Stromal cell of bone marrow (primary cell): Measurements from ENCODE around the gene PPM1L.
"Not testable (repeated sequence)": the region's sequence is repeated elsewhere in the genome, so short reads cannot be mapped to it uniquely, and the experiment has no call there.

Experiments used
- DNase-seq: peaks from one replicate; pipeline ENCODE4 v3.0.0-alpha.2; 2012; ENCODE audit warnings: low read depth

PPM1L gene

DNA sequence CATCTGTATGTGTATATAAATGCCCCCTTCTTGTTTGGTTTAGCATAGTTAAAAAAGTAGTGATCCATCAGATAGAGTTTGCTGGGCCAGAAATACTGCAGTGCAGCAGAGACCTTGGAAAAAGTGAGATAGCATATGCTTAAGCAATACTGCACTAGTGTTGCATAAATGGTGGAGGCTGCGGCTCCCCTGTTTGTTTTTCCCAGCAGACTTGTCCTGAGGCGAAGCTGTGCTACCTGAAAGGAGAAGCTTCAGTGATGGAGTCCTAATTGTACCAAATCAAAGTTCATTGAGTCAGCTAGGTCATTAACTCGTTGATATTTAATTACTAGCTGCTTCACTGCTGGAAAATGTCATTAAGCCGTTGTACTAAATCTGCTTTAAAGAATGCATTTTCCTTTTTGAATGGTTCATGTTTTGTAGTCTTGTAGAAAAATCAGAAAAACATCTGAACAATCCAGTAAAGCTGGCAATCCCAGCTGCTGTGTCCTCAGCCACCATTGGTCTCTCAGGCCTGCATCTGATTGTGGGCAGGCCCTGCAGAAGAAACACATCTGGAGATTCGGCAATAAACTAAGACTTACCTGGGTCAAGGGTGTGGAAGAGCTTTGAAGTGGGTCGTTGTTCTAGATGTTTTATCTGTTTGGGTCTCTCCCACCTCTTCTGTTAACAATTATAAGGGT, 179.5 kb downstream of the PPM1L start:
- DNase-seq = no peak

DNA sequence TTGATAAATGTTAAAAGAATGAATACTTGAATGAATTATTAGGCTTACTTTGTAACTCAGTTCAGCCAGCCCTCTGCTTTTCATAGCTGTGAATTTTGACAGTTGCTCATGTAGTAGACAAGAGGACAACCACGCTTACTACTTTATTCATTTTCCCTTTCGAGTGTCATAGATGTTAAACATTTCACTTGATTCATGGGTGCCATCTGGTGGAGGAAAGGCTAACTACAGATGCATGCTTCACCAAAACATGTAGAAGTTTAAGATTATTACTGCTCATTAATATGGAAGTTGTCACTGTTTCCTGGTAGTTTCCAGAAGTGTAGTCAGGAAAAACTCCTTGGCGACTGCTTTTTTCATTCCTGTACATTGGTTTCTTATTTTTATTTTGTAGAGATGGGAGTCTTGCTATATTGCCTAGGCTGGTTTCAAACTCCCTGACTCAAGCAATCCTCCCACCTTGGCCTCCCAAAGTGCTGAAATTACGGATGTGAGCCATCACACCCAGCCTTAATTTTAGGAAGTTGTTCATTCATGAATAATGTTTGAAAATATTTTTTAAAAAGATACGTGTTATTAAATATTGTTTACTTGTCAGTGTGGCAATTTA, 186.0 kb downstream of the PPM1L start:
- peak; percentile 50 for DNase-seq

DNA sequence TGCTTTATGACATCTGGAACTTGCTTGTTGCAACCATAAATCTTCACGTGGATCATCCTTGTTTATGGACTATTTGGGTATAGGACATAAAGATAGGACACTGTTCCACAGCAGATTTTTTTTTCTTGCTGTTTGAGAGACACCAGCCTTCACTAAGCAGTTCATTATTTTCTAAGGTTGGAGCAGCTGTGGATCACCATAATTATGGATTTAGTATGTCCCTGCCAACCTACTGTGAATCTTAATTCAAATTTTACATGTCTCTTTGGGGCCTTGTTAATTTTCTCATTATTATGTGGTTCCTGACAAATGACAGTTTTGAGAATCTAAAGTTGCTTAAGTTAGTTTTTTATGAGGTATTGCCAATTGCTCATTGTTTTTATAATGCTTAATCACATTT, 188.0 kb downstream of the PPM1L start:
- no peak for DNase-seq

DNA sequence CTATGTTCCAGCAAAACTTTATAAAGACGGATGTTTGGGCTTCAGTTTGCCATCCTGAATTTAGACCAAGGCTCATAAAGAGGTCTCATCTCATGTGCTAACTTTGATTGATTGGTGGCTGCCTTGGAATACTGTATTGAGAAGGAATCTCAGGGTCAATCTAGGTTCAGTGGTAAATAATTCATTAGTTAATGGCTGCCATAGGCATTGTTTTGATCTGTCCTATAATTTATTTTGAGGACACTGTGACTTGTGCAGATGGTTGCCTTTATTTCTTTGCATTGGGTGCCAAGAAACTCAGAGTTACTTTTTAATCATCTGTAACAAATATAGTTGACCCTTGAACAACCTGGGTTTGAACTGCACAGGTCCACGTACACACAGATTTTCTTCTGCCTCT, 189.3 kb downstream of the PPM1L start:
- DNase-seq = no peak

DNA sequence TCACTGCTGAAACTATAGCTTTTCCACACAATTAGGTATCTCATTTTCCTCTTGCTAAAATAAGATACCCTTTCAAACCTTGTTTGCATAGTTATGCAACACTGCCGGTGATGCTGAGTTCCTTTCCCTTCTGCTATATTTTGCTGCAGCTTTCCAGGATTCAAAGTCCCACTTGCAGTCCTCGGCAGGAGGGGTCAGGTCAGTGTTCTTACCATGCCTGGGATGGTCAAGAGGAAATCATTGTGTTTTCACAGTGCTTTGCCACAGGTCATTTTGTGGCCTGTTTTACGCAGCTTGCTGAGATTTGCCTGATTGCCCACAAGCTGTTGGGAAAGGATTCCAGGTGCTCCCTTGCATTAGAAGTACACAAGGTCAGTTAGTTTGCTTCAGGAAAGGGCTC, 192.2 kb downstream of the PPM1L start:
- DNase-seq = no peak

DNA sequence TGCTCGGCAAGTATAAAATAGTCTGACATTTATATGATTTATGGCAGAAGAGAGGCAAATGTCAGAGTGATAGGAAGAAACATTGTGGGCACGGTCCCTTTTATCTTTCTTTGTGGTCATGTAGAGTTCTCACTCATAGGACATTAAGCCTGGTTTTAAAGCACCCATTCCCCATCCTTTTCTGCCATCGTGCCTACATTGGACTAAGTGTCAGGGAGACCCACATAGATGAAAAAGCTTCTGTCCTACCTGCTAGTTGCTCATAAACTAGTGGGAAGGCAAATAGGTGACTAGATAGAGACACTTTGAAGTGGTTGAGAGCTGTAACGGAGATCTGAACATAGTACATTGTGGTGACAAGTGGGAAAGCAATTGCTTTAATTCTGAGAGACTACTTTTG, 193.4 kb downstream of the PPM1L start:
- no peak for DNase-seq

DNA sequence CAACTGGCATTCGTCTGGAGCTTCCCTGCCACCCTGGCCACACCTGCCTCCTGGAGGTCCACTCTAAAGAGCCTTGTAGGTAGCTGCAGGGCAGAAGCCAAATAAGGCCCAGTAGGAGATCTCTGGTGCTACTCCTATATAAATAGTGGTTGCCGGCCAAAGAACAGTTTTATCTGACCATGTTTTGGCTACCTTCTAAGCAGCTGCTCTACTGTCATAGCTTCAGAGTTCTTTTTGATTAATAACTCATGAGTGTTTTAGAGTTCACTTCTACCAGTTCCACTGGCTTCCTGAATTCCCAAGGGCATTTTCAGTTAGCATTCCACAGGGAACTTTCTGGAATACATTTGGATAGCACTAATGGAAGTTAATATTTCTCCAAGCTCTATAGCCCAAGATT, 194.5 kb downstream of the PPM1L start:
- no peak for DNase-seq

DNA sequence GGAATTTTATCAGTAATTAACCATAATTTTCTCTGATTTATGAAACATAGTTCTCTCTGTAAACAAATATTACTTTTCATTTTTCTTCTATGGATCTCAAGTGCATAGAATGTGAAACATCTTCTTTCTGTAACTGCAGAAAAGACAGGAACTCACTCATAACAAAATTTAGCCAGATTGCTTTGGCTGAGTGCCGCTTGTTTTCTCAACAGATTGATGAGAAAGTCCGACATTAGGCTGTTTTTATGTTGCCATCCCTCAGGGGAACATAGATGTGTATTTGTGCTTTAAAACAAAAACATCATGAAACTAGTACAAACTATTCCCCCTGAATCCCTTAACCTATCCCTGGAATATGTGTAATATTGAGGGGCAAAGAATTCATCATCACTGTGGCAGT, 194.9 kb downstream of the PPM1L start:
- DNase-seq = no peak

DNA sequence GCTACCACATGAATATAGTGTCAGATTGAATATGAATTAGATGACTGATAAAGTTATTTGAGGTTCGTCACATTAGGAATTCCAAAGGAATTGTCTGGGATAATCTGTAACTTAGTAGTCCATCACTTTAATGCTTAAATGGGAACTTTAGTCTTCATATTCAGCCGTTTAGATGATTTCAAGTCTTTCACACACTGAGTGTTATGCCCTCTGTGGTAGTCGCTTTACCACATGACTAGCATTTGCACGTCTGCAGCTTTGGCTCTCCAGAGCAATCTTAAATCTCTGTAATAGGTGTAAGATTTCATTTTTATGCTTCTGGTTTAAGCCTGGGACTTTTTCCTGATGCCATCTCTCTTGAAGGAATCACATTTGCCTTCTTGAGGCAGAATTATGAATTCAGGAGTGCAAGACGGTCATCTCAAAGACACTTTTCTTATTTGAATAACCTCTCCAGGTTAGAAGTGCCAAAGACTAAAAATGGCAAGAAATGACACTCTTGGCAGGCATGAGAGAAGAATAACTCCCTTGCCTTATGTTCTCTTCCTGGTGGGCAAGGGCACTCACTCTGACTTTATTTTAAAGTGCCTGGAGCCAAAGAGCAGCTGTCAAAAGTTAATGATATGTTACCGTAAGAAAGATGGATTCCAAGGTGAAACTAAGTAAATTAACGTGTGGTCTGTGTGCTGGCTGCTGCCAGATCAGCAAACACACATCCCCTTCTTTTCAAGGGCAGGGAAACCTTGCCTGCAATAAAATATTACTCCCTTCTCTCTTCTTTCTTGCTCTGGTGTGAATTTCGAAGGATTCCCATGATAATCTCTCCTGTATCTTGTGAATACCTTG, 195.8 kb downstream of the PPM1L start:
- DNase-seq = no peak

DNA sequence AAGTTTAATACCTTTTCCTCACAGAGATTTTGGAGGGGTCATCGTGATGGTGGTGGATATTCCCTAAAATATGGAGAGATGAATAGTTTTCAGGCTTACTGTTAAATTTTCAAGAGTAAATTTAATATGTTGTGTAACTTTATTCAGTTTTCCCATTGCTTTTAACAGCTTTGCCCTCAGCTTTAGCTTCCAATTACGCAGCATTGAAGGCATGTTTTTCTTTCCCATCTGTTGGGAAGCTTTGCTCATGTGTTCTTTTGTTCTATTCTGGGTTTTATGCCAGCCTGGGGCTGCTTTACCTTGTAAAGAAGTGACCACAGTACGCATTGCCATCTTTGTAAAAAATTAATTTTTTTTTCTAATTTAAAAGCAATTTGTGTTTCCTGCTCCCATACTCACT, 197.7 kb downstream of the PPM1L start:
- no peak for DNase-seq

DNA sequence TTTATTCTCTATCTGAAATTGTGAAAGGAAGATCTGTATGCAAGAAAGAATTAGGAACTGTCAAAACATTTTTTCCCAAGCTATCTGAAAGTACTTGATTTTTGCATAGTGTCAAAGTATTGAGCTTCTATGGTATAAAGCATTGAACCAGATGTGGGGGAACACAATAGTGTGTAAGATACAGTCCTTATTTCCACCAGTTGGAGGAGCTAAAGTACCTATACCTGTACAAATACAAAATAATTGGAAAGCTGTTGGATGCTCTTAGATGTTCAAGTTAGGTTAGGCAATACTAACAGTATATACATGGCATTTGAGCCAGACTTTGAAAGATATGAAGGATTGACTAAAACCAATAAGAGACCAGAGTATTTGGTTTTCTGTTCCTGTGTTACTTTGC, 200.8 kb downstream of the PPM1L start:
- DNase-seq = peak; percentile 16

DNA sequence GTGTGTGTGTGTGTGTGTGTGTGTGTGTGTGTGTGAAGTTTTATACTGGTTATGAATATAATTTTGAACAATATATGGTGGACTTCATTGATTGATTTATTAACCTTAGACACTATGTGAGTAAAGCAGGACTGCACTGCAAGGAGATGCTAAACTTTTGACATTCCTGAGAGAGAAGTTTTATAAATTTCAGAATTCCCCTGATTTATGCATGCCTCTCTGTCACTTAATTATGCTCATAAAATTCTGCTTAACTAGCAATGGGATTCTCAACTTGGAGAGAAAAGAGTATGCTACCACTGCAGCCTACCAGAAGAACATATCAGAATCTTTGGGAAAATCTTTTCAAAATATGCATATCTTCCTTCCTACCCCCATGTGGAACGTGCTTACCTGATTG, 204.5 kb downstream of the PPM1L start:
- DNase-seq = no peak

DNA sequence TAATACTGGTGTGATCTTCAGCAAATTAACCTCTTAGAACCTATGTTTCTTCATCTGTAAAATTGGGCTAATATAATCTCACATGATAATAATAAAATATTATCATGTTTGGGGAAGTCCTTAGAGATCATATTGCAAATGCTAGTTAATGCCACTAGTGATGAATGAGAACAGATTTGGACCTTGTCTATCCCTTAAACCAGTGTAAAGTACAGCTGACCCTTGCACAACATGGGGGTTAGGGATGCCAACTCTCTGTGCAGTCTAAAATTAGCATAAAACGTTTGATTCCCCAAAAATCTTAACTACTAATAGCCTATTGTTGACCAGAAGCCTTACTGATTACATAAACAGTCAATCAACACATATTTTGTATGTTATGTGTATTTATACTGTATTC, 207.9 kb downstream of the PPM1L start:
- DNase-seq = no peak

DNA sequence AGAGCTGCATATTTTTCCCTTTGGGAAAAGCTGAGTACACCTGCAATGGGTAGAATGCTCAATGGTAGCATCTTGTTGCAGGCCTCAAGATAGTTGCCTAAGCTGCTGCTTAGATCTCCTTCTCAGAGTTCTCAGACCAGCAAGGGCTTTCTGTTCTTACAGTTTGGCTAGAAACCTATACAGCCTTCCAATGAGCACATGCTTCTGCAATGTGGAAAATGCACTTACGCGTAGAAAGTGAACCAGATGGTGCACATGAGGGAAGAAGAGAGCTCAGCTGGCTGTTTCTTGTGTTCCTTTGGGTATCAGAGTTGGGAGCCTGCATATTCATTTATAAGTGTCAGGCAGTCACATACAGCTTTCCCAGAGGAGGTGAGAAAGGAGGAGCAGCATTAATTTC, 212.7 kb downstream of the PPM1L start:
- no peak for DNase-seq

DNA sequence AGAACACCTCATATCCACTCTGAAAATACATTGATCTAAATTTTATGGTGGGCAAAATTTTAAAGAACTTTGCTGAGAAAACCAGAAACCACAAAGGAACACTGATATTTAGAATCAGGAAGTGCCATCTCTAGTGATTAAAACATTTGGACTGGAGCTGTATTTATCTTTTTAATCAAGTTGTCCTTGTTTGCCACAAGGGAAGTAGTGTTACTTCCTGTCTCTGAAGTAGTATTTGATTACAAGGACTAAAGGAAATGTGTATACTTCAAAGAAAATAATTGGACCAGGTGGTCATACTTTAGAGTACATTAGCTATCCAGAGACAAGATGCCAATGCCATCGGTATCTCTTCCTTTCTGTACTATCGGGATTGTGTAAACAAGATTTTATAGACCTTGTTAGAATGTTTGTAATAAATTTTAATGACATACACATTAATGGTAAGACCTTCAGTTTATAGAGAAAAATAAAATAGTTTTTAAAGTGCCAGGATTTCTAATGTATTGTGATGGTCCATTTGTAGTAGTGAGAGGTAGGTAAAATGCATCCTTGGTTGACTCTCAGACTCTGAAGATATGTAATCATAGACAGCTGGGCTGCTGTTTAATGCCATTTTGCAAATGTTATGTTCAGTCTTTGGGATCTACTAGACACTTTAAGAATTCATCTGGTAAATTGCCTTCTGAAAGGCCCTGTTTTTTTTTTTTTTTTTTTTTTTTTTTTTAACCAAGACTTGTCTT, 217.2 kb downstream of the PPM1L start:
- no peak for DNase-seq

DNA sequence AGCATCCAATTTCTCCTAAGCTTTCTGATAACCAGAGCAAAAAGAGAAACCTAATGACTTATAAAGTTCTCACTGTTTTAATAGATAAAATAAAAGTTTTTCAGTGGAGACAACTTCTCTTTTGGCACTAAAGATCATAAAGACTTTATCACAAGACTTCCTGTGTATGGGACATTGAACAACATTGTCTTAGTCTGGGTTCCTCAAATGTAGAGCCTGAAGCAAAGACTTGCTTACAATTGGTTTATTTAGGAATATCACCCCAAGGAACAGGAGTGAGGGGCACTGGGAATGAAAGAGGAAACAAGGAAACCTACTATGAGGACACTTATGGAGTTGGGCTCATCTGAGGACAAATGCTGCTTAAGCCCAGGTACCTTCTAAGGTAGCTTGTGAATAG, 221.7 kb downstream of the PPM1L start:
- DNase-seq = no peak

DNA sequence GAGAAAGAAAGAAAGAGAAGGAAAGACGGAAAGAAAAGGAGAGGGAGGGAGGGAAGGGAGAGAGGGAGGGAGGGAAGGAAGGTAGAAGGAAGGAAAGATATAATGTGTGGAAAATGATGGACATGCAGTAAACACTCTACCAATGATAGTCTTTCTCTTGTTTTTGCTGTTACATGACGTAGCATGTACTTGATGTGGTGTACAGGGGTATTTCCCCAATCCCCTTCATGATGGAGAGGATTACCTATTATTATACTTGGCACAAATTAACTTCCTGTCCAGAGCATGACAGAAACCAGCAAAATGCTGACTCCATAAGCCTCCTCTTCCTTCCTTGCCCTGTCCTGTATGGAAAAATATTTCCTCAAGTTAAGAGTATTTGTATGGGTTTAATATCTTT, 224.7 kb downstream of the PPM1L start:
- no peak for DNase-seq

DNA sequence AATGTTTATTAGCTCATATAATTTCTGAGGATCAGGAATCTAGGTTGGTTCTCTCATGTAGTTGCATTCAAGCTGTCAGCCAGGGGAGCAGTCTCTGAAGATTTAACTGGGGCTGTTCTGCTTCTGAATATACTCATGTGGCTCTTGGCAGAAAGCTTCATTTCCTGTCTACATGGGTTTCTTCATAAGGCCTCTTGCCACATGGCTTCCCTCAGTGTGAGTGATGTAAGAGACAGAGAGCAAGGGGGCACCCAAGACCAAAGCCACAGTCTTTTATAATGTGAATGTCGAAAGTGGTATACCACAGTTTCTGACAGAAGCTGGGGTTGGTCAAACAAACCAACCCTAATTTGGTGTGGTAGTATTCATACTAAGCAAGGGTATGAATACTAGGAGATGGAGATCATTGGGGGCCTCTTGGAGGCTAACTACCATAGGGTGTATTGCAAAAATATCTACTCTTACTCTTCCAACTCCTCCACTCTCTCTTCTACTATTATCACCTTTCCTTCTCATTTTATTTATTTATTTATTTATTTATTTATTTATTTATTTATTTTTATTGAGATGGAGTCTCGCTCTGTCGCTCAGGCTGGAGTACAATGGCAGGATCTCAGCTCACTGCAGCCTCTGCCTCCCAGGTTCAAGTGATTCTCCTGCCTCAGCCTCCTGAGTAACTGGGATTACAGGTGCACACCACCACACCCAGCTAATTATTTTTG, 225.3 kb downstream of the PPM1L start:
- DNase-seq = peak; percentile 18

DNA sequence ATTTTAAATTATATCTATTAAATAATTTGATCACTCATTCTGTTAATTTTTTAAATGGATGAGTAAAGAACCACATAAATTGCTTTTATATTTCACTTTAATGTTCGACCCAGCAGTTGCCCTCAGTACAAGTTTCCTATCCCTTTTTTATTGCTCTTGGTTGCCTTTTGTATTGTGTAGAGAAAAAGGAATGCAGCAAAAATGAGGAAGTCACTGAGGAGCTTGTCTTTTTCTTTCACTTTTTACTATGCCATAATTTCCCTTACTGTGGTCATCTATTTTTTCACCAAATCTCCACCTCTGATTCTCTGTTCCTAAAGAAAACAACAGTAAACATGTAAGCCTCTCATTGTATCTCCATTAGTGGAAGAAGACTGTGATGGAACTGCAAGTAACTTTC, 226.5 kb downstream of the PPM1L start:
- DNase-seq = no peak

DNA sequence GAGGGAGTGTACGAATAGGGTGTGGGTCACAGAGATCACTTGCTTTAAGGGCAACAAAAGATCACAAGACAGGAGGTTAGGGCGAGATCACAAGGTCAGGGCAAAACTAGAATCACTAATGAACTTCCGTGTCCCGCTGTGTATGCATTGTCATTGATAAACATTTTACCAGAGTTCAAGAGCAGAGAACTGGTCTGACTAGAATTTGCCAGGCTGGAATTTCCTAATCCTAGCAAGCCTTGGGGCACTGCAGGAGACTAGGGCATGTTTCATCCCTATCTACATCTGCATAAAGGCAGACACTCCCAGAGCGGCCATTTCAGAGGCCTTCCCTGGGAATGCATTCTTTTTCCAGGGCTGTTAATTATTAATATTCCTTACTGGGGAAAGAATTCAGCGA, 227.9 kb downstream of the PPM1L start:
- DNase-seq = not testable (repeated sequence)

DNA sequence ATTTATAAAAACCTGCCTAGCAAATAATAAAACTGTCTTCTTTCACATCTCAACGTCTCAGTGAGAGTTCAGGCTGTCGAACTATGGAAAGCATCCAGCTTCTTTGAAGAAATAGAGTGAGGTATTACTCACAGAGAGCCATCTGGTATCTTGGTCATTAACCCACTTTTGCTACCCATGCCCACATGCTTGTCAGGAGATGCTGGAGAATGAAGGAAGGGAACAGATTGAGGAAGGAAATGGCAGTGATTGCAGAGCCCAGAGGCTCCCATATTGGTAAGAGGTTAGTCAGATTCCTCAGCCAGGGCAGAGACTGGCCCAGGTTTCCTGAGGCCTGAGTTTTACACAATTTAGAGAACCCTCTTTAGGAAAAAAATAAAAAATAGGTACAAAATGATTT, 230.0 kb downstream of the PPM1L start:
- no peak for DNase-seq
